Naive B cell (primary cell): ENCODE data around the gene VAMP5. TPM values are rescaled to one million over a fixed set of nuclear protein-coding genes. Genes with fewer than 3 reads are reported as not detected.
"Not testable (repeated sequence)": the region's sequence is repeated elsewhere in the genome, so short reads cannot be mapped to it uniquely, and the experiment has no call there.

Experiments
- ATAC-seq, 2 donors: fragments of 150-1000 bp; cut with Tn5 transposase; 2 replicates each; pipeline ENCODE4 v1.10.0; 2021; ENCODE audit warnings: low read depth in 2 of 2, mild to moderate bottlenecking in 2 of 2, moderate library complexity in 2 of 2
- DNase-seq: peaks from one replicate; pipeline ENCODE4 v3.0.0; 2022
- H3K27ac Mint-ChIP-seq, 6 donors: one replicate each; pipeline ENCODE4 v1.8.0; 2020 to 2022; ENCODE audit warnings: mild to moderate bottlenecking in 6 of 6, mixed read lengths in 6 of 6, moderate library complexity in 5 of 6, inconsistent platforms in 2 of 6
- H3K27me3 Mint-ChIP-seq, 3 donors: one replicate each; pipeline ENCODE4 v1.8.0; 2021 to 2022; ENCODE audit warnings: mixed read lengths in 3 of 3, mild to moderate bottlenecking in 1 of 3
- H3K36me3 Mint-ChIP-seq, 2 donors: one replicate each; pipeline ENCODE4 v1.8.0; 2020 to 2022; ENCODE audit warnings: mixed read lengths in 2 of 2, inconsistent platforms in 1 of 2, mild to moderate bottlenecking in 1 of 2
- H3K4me1 Mint-ChIP-seq, 3 donors: one replicate each; pipeline ENCODE4 v1.8.0; 2020 to 2022; ENCODE audit warnings: mixed read lengths in 3 of 3, inconsistent platforms in 1 of 3, mild to moderate bottlenecking in 1 of 3, moderate library complexity in 1 of 3
- H3K4me3 Mint-ChIP-seq, 8 donors: one replicate each; pipeline ENCODE4 v1.8.0; 2020 to 2022; ENCODE audit warnings: mild to moderate bottlenecking in 8 of 8, mixed read lengths in 8 of 8, moderate library complexity in 8 of 8, inconsistent platforms in 2 of 8
- H3K9me3 Mint-ChIP-seq, 7 donors: one replicate each; pipeline ENCODE4 v1.8.0; 2020 to 2022; ENCODE audit warnings: mixed read lengths in 7 of 7, mild to moderate bottlenecking in 5 of 7, inconsistent platforms in 2 of 7, moderate library complexity in 1 of 7
- polyA plus RNA-seq, 6 donors: library from polyadenylated mRNA; unstranded; fragments of 300-500 nt; fragmentation: Illumina TruSeq; gene quantifications; one replicate each; pipeline ENCODE4 v1.2.3, GENCODE V29; 2021; ENCODE audit warnings: low read depth in 6 of 6

The VAMP5 gene
- polyA plus RNA-seq, 6 donors from 2014 or later: 33.3 to 68.5 (median 49.9) TPM

- H3K4me1 Mint-ChIP-seq: peaks cover 16 to 54% (median 43%) of the 10 kb centered on the region in 3 donors
These were observed 18.4 kb downstream of the VAMP5 start, which contains the start of gene TMEM150A for GRCh38 chr2:85602476-85603234. TSS of gene TMEM150A (minus strand) at chr2:85602698. CDS start at chr2:85601948, 750 bp downstream.

GRCh38 chr2:85604133-85604444 is 19.9 kb downstream of the VAMP5 start:
- not testable (repeated sequence) for H3K27me3 Mint-ChIP-seq, H3K36me3 Mint-ChIP-seq, H3K9me3 Mint-ChIP-seq, DNase-seq, ATAC-seq, H3K27ac Mint-ChIP-seq
- Mint-ChIP-seq H3K4me3 (peak overlapping the region; percentile 38 to 96 (median 87)), H3K4me1 (peaks cover 21 to 64% (median 54%) of the 10 kb centered on the region in 3 donors)

More at GRCh38 chr2:85602476-85603234, 18.4 kb downstream of the VAMP5 start, which contains the start of gene TMEM150A:
- DNase-seq: peak; percentile 92
- no peaks in the 10 kb centered on the region for H3K27me3 Mint-ChIP-seq
- no peaks in the 10 kb centered on the region for H3K36me3 Mint-ChIP-seq
- peak within 1 kb of the TSS; percentile 76 to 92 (median 81) for H3K27ac Mint-ChIP-seq
- ATAC-seq: peak; percentile 97
- H3K9me3 Mint-ChIP-seq: no peaks in the 10 kb centered on the region
- peak within 1 kb of the TSS; percentile 84 to 96 (median 92) for H3K4me3 Mint-ChIP-seq

GRCh38 chr2:85604568-85605339 is 20.5 kb downstream of the VAMP5 start:
- peaks cover 25 to 67% (median 59%) of the 10 kb centered on the region in 3 donors for H3K4me1 Mint-ChIP-seq
- peak overlapping the region in 3 of 8 donors; percentile 49 to 88 (median 59) for H3K4me3 Mint-ChIP-seq
- ATAC-seq (no peak), DNase-seq (no peak)
- no peaks in the 10 kb centered on the region for H3K9me3 Mint-ChIP-seq
- no peaks in the 10 kb centered on the region for H3K36me3 Mint-ChIP-seq
- no peaks in the 10 kb centered on the region for H3K27me3 Mint-ChIP-seq
- H3K27ac Mint-ChIP-seq: no peak overlapping the region

GRCh38 chr2:85605406-85606115 is 21.3 kb downstream of the VAMP5 start:
- ATAC-seq (no peak), DNase-seq (no peak)
- Mint-ChIP-seq H3K36me3 (no peaks in the 10 kb centered on the region), H3K27ac (peak overlapping the region in 1 of 6 donors; percentile 74), H3K4me1 (peaks cover 30 to 75% (median 59%) of the 10 kb centered on the region in 3 donors), H3K4me3 (peak overlapping the region in 1 of 8 donors; percentile 88), H3K9me3 (no peaks in the 10 kb centered on the region), H3K27me3 (no peaks in the 10 kb centered on the region)

DNA sequence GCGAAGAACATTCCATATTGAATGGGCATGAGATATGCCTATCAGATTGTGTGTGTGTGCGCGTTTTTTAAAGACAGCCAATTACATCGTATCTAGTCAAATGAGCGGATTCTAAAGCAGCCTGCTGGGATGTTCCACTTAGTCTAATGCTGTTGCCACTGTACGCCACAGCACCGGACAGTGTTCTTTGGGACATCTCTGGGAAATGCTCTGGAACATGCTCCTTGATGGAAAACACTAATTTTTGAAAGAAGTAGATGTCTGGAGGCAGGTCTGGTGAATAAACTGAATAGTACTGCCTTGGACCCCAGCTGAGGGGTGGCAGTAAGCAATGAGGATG is 21.9 kb downstream of the VAMP5 start:
- ATAC-seq (no peak), DNase-seq (no peak)
- Mint-ChIP-seq H3K4me1 (peaks cover 30 to 76% (median 56%) of the 10 kb centered on the region in 3 donors), H3K4me3 (peak overlapping the region in 1 of 8 donors; percentile 88), H3K9me3 (no peaks in the 10 kb centered on the region), H3K36me3 (no peaks in the 10 kb centered on the region), H3K27ac (peak overlapping the region in 1 of 6 donors; percentile 54), H3K27me3 (no peaks in the 10 kb centered on the region)

- no peaks in the 10 kb centered on the region for H3K36me3 Mint-ChIP-seq
- H3K9me3 Mint-ChIP-seq: no peaks in the 10 kb centered on the region
- H3K27me3 Mint-ChIP-seq: no peaks in the 10 kb centered on the region
- ATAC-seq: no peak
- peaks cover 28 to 77% (median 51%) of the 10 kb centered on the region in 3 donors for H3K4me1 Mint-ChIP-seq
- no peak for DNase-seq
- peak overlapping the region in 2 of 8 donors; percentile 81 to 88 for H3K4me3 Mint-ChIP-seq
- H3K27ac Mint-ChIP-seq: peak overlapping the region in 1 of 6 donors; percentile 24
These were observed 23.3 kb downstream of the VAMP5 start for GRCh38 chr2:85607268-85608215.

DNA sequence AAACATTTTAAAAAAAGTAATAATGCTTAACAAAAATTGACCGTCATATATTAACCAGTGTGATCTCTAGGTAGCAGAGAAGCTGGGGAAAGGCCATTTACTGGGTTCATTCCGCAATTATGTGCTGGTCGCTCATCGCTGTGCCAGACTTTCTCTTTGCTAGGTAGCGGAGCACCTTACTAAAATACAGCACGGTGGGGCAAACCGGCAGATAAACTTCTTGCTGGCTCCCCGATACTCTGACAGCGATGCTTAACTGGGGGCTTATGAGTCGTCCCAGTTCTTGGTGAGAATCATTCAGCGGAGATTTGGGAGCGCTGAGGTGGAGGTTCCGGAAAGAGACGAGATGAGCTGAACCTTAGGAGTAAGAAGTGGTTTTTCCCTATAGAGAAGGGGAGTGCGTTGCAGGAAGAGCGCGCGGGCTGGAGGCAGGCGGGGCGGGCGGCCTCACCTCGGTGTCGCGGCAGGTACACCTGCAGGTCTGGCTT is 27.0 kb downstream of the VAMP5 start:
- H3K4me3 Mint-ChIP-seq: peak overlapping the region; percentile 89 to 99 (median 97)
- no peaks in the 10 kb centered on the region for H3K27me3 Mint-ChIP-seq
- ATAC-seq (peak in 1 of 2 donors; percentile 2), DNase-seq (no peak)
- H3K36me3 Mint-ChIP-seq: no peaks in the 10 kb centered on the region
- H3K4me1 Mint-ChIP-seq: peaks cover 18 to 59% (median 37%) of the 10 kb centered on the region in 3 donors
- no peaks in the 10 kb centered on the region for H3K9me3 Mint-ChIP-seq
- H3K27ac Mint-ChIP-seq: peak overlapping the region; percentile 88 to 96 (median 92)

- no peaks in the 10 kb centered on the region for H3K27me3 Mint-ChIP-seq
- H3K4me1 Mint-ChIP-seq: peaks cover 18 to 57% (median 35%) of the 10 kb centered on the region in 3 donors
- ATAC-seq (peak; percentile 74 to 75), DNase-seq (peak; percentile 87)
- peak within 1 kb of the TSS; percentile 89 to 99 (median 97) for H3K4me3 Mint-ChIP-seq
- H3K27ac Mint-ChIP-seq: peak within 1 kb of the TSS; percentile 88 to 96 (median 94)
- H3K36me3 Mint-ChIP-seq: no peaks in the 10 kb centered on the region
- no peaks in the 10 kb centered on the region for H3K9me3 Mint-ChIP-seq
These were observed 27.7 kb downstream of the VAMP5 start, which contains the start of gene C2orf68 for GRCh38 chr2:85611705-85612587. TSS of gene C2orf68 (minus strand) at chr2:85612066. CDS start at chr2:85611984, 82 bp downstream.

- Mint-ChIP-seq H3K9me3 (no peaks in the 10 kb centered on the region), H3K4me3 (peak overlapping the region in 5 of 8 donors; percentile 10 to 97 (median 50)), H3K4me1 (peaks cover 19 to 59% (median 30%) of the 10 kb centered on the region in 3 donors), H3K36me3 (no peaks in the 10 kb centered on the region), H3K27ac (peak overlapping the region in 1 of 6 donors; percentile 62), H3K27me3 (no peaks in the 10 kb centered on the region)
- no peak for DNase-seq
- no peak for ATAC-seq
These were observed 29.7 kb downstream of the VAMP5 start for GRCh38 chr2:85613717-85614515.

GRCh38 chr2:85614757-85615156 is 30.5 kb downstream of the VAMP5 start:
- not testable (repeated sequence) for H3K9me3 Mint-ChIP-seq, H3K36me3 Mint-ChIP-seq, H3K27me3 Mint-ChIP-seq, DNase-seq, ATAC-seq
- peaks cover 17 to 54% (median 25%) of the 10 kb centered on the region in 3 donors for H3K4me1 Mint-ChIP-seq
- peak overlapping the region in 1 of 6 donors; percentile 59 for H3K27ac Mint-ChIP-seq
- H3K4me3 Mint-ChIP-seq: peak overlapping the region in 1 of 8 donors; percentile 97

DNA sequence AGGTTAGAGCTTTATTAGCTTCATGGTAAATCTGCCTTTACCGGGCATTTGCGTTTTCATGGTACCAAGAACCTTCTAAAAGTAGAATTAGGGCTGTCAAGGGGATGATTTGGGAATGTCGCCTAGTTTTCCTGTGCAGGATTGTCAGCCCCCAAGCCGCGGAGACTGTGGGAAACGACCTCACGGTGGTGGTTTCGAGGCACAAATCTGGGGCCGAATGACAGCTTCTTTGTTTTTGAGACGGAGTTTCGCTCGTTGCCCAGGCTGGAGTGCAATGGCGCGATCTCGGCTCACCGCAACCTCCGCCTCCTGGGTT is 31.1 kb downstream of the VAMP5 start:
- no peaks in the 10 kb centered on the region for H3K36me3 Mint-ChIP-seq
- no peaks in the 10 kb centered on the region for H3K27me3 Mint-ChIP-seq

More for the DNA sequence above, 31.1 kb downstream of the VAMP5 start:
- H3K9me3 Mint-ChIP-seq: no peaks in the 10 kb centered on the region
- peak overlapping the region in 7 of 8 donors; percentile 42 to 99 (median 97) for H3K4me3 Mint-ChIP-seq
- peak overlapping the region in 3 of 6 donors; percentile 54 to 94 (median 92) for H3K27ac Mint-ChIP-seq
- peaks cover 14 to 48% (median 20%) of the 10 kb centered on the region in 3 donors for H3K4me1 Mint-ChIP-seq
- ATAC-seq (no peak), DNase-seq (no peak)
